Activated CD8-positive, alpha-beta memory T cell treated with anti-CD3 and anti-CD28 coated beads, Interleukin-2, amount 10 ng/mL, durations not matched to agents 7 days and 5 days (primary cell): ENCODE data around the gene ZBTB42. TPM values are rescaled to one million over a fixed set of nuclear protein-coding genes. Genes with fewer than 3 reads are reported as not detected.

Source experiments
- ATAC-seq: fragments of 150-1000 bp; cut with Tn5 transposase; one replicate; pipeline ENCODE4 v1.10.0; 2021; ENCODE audit warnings: moderate library complexity
- CTCF ChIA-PET: fragments of 350-600 bp; sonication (Branson Sonifier 250); formaldehyde crosslinking; loops from one replicate; lab custom pipeline; 2021; ENCODE audit warnings: antibody characterized with exemption; lab: Charles Lee
- DNase-seq: peaks from one replicate; pipeline ENCODE4 v3.0.0-alpha.2; 2020
- H3K27ac Mint-ChIP-seq: one replicate; pipeline ENCODE4 v1.8.0; 2021; ENCODE audit warnings: mild to moderate bottlenecking, mixed read lengths
- H3K27me3 Mint-ChIP-seq: one replicate; pipeline ENCODE4 v1.8.0; 2021; ENCODE audit warnings: mixed read lengths
- H3K36me3 Mint-ChIP-seq: one replicate; pipeline ENCODE4 v1.8.0; 2021; ENCODE audit warnings: mild to moderate bottlenecking, mixed read lengths
- H3K4me1 Mint-ChIP-seq: one replicate; pipeline ENCODE4 v1.8.0; 2021; ENCODE audit warnings: mixed read lengths
- H3K4me3 Mint-ChIP-seq: one replicate; pipeline ENCODE4 v1.8.0; 2021; ENCODE audit warnings: mild to moderate bottlenecking, moderate library complexity, mixed read lengths
- H3K9me3 Mint-ChIP-seq: one replicate; pipeline ENCODE4 v1.8.0; 2022; ENCODE audit warnings: low read depth, mixed read lengths
- total RNA-seq, 2 experiments: library from RNA; stranded (reverse); gene quantifications; one replicate each; pipeline ENCODE4 v1.2.3, GENCODE V29; 2021

Gene ZBTB42
- total RNA-seq, 2 experiments from 2014 or later: 4.9 to 5.5 TPM

DNA sequence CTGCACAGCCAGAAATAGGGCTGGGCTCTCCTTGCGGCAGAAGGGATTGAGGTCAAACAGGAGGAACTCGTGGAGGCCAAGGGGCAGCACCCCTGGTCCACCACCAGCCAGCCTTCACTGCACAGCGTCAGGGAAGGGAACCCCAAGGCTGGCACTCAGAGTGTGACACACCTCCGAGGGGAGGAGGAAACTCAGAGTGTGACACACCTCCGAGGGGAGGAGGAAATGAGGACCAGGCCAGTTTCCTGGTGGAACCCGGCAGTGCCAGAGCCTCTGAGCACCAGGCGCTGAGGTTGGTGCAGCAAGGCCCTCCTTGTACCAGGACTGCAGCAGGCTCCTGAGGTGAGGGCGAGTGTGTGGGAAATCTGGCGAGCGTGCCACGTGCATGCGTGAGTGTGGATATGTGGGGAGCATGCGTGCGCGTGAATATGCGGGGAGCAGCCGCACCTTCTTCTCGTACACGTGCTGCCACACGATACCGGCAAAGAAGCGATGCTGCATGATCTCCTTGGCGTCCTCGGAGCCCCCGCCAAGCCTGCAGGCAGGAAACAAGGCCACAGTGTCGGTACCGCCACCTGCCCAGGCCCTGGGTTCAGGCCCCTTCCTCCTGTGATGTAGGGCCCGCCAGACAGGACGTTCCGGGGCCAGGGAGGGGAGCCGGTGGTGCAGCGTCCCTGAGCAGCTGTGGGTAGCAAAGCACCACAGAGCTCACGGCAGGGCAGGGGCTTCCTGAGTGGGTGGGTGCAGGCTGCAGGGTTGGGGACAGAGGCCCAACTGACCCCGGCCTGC, 28.8 kb upstream of the ZBTB42 start:
- no peak for DNase-seq
- no peak overlapping the region for H3K27ac Mint-ChIP-seq
- H3K4me1 Mint-ChIP-seq: peaks cover 5% of the 10 kb centered on the region
- peaks cover 46% of the 10 kb centered on the region for H3K36me3 Mint-ChIP-seq
- H3K4me3 Mint-ChIP-seq: no peak overlapping the region
- CTCF ChIA-PET: interaction anchor here (6.3 kb wide), 1 partner anchor 55 kb away, joined by 124 read pairs; no protein-coding TSS in a partner anchor
- H3K9me3 Mint-ChIP-seq: no peaks in the 10 kb centered on the region
- H3K27me3 Mint-ChIP-seq: no peaks in the 10 kb centered on the region
- no peak for ATAC-seq

DNA sequence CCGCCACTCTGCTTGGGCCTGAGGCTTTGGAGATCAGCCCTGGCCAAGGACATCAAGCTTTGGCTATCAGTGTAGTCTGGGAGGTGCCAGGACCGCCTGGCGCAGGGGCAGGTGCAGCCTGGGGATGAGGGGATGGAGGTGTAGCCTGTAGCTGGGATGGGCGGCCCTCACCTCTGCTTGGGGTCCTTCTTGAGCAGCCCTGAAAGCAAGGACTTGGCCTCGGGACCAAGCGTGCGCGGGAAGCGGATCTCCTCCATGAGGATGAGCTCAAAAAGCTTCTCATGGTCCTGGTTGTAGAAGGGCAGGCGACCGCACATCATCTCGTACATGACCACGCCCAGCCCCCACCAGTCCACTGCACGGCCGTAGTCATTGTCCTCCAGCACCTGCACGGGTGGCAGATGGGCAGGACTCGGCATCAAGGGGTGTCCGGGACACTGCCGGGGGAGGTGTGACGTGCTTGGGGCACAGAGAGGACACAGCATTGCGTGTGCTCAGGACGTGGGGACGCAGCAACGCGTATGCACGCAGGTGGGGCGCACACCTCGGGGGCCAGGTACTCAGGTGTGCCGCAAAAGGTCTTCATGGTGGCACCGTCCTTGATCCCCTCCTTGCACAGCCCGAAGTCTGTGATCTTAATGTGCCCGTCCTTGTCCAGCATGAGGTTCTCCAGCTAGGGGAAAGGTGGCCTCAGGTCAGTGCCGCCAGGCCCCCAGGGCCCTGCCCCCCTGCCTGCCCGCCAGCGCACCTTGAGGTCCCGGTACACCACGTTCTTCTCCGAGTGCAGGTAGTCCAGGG, 28.0 kb upstream of the ZBTB42 start:
- CTCF ChIA-PET: no interaction called here
- Mint-ChIP-seq H3K9me3 (no peaks in the 10 kb centered on the region), H3K27ac (no peak overlapping the region), H3K27me3 (no peaks in the 10 kb centered on the region), H3K4me3 (no peak overlapping the region), H3K36me3 (peaks cover 49% of the 10 kb centered on the region), H3K4me1 (peaks cover 5% of the 10 kb centered on the region)
- ATAC-seq (no peak), DNase-seq (no peak)

DNA sequence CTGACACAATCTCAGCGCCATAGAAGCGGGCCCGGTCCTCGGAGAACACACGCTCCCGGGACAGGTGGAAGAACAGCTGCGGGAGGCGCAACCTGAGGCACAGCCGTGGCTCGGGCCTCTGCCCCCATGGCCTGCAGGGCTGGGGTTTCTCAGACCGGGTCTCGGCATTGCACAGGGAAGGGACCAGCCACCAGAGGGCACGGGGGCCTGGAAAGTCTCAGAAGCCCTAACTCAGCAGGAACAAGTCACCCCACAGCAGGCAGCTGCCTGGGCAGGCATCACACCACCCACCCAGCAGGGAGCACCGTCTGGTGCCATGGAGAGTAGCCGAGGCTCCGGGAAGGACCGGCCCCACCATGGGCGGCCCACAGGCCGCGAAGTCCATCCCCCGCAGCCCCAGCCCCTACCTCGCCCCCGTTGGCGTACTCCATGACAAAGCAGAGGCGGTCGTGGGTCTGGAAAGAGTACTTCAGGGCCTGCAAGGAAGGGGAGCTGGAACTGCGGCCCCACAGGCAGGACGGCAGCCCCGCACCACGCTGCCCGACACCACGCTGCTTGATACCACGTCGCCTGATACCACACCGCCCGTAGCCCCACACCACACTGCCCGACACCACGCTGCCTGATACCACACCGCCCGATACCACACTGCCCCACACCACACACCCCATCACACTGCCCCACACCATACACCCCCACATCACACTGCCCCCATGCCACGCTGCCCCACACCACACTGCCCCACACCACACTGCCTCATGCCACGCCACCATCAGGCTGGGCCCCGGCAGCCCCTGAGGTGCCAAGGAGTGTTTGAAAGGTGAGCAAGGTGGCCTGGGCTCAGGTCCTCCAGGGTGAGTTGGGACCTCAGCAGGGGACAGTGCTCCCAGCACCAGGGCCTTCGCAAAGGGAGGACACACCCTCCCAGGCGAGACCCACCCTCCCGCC, 27.1 kb upstream of the ZBTB42 start:
- DNase-seq: no peak
- no peak overlapping the region for H3K4me3 Mint-ChIP-seq
- ATAC-seq: no peak
- peaks cover 49% of the 10 kb centered on the region for H3K36me3 Mint-ChIP-seq
- no peaks in the 10 kb centered on the region for H3K9me3 Mint-ChIP-seq
- H3K27ac Mint-ChIP-seq: no peak overlapping the region
- CTCF ChIA-PET: no interaction called here
- peaks cover 1% of the 10 kb centered on the region for H3K4me1 Mint-ChIP-seq
- H3K27me3 Mint-ChIP-seq: no peaks in the 10 kb centered on the region

DNA sequence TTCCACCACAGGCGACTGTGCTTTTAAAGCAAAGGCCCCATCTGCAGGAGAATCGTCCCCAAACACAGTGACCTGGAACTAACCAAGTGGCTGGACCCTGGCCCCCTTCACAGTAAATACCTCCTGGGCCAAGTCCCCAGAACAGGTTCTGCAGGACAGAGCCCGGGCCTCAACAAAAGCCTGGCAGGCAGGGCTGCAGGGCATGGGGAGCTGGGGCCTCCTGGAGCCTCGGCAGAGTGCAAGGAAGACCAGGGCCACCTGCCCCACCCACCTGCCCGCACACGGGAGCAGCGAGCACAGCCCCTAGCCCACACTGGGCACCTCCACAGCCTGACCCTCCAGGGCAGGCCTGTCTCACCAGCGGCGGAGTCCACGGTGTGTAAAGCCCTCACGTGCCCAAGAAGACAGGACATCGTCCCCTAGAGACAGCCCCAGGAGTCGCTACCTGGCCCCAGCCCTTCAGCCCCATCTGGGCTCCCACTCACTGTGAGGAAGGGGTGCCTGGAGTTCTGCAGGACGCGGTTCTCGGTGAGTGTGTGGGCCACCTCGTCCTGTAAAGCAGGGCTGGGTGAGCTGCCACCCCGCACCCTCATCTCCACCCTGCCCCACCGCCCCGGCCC, 26.3 kb upstream of the ZBTB42 start:
- Mint-ChIP-seq H3K27me3 (no peaks in the 10 kb centered on the region), H3K4me3 (no peak overlapping the region), H3K9me3 (no peaks in the 10 kb centered on the region), H3K27ac (no peak overlapping the region), H3K36me3 (peaks cover 49% of the 10 kb centered on the region), H3K4me1 (no peaks in the 10 kb centered on the region)
- DNase-seq (no peak), ATAC-seq (no peak)
- CTCF ChIA-PET: interaction anchor here (0.7 kb wide), 1 partner anchor 52 kb away, joined by 4 read pairs; no protein-coding TSS in a partner anchor

DNA sequence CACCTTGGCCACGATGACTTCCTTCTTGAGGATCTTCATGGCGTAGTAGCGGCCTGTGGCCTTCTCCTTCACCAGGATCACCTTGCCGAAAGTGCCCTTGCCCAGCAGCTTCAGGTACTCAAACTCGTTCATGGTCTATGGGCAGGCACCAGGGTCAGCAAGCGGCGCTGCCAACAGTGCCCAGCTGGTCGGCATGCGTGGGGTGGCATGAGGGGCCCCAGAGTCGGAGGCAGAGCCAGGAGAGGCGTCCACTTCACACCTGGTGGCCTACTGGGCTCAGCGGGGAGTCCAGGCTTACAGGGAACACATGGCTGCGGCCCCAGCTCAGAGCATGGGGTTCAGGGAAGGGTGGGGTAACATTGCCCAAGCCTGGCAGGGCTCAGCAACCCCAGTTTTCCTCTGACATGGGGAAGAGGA, 25.8 kb upstream of the ZBTB42 start:
- Mint-ChIP-seq H3K9me3 (no peaks in the 10 kb centered on the region), H3K27me3 (no peaks in the 10 kb centered on the region), H3K36me3 (peaks cover 46% of the 10 kb centered on the region), H3K4me1 (no peaks in the 10 kb centered on the region), H3K27ac (no peak overlapping the region), H3K4me3 (no peak overlapping the region)
- ATAC-seq: no peak
- DNase-seq: no peak
- CTCF ChIA-PET: interaction anchor here (0.7 to 1.1 kb wide), 2 partner anchors 51 kb away, joined by 4 to 5 read pairs; no protein-coding TSS in a partner anchor

DNA sequence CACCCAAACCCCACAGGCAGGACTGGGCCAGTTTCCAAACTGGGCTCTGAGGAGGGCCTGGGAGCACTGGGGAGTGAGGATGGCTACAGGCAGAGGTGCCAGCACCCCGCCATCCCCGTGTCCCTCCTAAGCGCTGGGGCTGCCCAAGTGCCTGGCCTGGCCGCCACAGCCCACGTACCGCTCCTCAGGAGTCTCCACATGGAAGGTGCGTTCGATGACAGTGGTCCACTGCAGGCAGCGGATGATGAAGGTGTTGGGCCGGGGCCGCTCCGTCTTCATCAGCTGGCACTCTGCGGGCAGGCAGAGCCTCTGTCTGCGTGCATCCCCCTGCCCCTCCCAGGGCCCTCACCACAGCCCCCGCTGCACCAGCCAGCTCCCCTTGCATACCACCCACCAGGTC, 24.4 kb upstream of the ZBTB42 start:
- CTCF ChIA-PET: interaction anchor here (1.0 kb wide), 1 partner anchor 8 kb away, joined by 4 read pairs; no protein-coding TSS in a partner anchor
- no peaks in the 10 kb centered on the region for H3K4me1 Mint-ChIP-seq

DNA sequence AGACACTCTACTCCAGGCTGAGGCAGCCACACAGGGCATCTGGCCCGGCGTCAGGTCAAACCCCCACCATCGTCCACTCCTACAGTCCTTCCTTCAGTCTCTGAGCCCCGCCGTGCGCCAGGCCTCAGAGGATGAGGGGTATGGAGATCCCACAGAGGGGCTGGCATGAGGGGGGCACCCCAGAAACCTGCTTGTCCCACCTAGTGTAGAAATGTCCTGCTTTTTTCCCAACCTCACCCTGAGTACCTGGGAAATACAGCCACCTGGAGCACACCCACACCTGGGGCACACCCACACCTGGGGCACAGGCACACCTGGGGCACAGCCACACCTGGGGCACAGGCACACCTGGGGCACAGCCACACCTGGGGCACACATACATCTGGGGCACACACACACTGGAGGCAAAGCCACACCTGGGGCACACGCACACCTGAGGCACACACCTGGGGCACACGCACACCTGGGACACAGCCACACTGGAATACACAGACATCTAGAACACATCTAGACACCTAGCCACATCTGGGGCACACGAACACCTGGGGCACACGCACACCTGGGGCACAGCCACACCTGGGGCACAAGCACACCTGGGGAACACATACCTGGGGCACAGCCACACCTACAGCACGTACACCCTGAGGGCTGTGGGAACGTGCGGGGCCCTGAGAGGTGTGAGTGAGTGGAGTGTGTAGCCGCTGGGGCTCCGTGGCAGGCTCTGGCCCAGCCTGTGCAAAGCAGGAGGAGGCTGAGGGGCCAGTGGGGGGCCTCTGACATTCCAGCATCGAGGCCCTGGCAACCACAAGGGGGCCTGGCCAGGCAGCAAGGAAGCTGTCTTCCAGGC, 23.7 kb upstream of the ZBTB42 start:
- Mint-ChIP-seq H3K4me1 (no peaks in the 10 kb centered on the region), H3K36me3 (peaks cover 27% of the 10 kb centered on the region), H3K27me3 (no peaks in the 10 kb centered on the region), H3K9me3 (no peaks in the 10 kb centered on the region), H3K27ac (no peak overlapping the region), H3K4me3 (no peak overlapping the region)
- ATAC-seq (no peak), DNase-seq (no peak)
- CTCF ChIA-PET: interaction anchor here (0.7 to 1.0 kb wide), 2 partner anchors 9 kb away, joined by 3 to 4 read pairs; no protein-coding TSS in a partner anchor

More for the DNA sequence above, 24.4 kb upstream of the ZBTB42 start:
- no peaks in the 10 kb centered on the region for H3K27me3 Mint-ChIP-seq
- no peak overlapping the region for H3K27ac Mint-ChIP-seq
- H3K36me3 Mint-ChIP-seq: peaks cover 34% of the 10 kb centered on the region
- H3K4me3 Mint-ChIP-seq: no peak overlapping the region
- H3K9me3 Mint-ChIP-seq: no peaks in the 10 kb centered on the region
- DNase-seq (no peak), ATAC-seq (no peak)

DNA sequence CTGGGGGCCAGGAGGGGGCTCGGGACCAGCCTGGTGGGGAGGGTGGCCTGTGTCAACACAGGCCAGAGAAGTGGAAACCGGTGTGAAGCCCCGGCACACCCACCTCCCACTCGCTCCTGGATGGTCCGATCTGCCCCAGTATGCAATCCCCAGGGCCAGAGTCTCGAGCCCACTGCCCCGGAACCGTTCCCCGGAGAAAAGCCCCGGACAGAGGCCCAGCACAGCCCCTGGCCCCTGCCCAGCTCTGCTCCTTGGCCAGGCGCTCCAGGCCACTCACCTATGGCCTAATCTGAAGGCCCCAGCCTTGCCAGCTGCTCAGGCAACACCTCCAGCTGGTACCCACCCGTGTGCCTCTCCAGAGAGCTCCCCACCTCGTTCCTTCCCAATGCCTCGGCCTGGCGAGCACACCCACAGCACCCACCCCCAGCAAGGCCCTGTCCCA, 23.1 kb upstream of the ZBTB42 start:
- H3K9me3 Mint-ChIP-seq: no peaks in the 10 kb centered on the region
- ATAC-seq: no peak
- DNase-seq: no peak
- no peaks in the 10 kb centered on the region for H3K4me1 Mint-ChIP-seq
- no peak overlapping the region for H3K4me3 Mint-ChIP-seq
- no peaks in the 10 kb centered on the region for H3K27me3 Mint-ChIP-seq
- no peak overlapping the region for H3K27ac Mint-ChIP-seq
- H3K36me3 Mint-ChIP-seq: peaks cover 21% of the 10 kb centered on the region
- CTCF ChIA-PET: interaction anchor here (0.7 kb wide), 1 partner anchor 8 kb away, joined by 3 read pairs; no protein-coding TSS in a partner anchor

DNA sequence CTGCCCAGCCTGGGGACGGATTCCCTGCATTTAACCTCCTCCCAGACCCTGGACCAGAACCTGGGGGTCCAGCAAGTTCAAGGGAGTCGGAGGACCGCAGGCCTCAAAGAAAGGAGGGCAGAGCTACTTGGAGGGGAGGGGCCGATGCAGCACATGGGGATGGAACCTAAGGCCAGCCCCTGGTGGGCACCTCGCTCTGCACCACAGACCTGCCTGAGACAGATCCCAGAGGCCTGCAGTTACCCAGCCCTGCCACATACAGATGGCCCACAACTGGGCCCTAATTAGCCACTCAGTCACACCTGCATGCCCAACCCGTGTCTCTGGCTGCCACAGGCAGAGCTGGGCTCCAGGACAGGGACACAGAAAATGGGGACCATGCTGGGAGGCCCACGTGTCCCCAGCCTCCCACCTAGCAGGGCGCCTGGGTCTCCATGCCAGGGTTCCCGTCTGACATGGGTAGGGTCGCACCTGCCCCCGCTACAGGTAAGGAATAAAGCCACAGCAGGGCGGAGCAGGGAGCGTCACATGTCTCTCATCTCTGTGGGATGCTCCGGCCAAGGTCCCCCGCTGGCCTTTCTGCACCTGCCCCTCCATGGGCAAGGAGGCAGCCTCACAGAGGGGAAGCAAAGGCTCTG, 22.1 kb upstream of the ZBTB42 start:
- DNase-seq: no peak
- Mint-ChIP-seq H3K36me3 (peaks cover 15% of the 10 kb centered on the region), H3K9me3 (no peaks in the 10 kb centered on the region), H3K27ac (no peak overlapping the region), H3K4me3 (no peak overlapping the region), H3K27me3 (no peaks in the 10 kb centered on the region), H3K4me1 (no peaks in the 10 kb centered on the region)
- ATAC-seq: no peak
- CTCF ChIA-PET: interaction anchor here (1.2 kb wide), 1 partner anchor 12 kb away, joined by 3 read pairs; no protein-coding TSS in a partner anchor

DNA sequence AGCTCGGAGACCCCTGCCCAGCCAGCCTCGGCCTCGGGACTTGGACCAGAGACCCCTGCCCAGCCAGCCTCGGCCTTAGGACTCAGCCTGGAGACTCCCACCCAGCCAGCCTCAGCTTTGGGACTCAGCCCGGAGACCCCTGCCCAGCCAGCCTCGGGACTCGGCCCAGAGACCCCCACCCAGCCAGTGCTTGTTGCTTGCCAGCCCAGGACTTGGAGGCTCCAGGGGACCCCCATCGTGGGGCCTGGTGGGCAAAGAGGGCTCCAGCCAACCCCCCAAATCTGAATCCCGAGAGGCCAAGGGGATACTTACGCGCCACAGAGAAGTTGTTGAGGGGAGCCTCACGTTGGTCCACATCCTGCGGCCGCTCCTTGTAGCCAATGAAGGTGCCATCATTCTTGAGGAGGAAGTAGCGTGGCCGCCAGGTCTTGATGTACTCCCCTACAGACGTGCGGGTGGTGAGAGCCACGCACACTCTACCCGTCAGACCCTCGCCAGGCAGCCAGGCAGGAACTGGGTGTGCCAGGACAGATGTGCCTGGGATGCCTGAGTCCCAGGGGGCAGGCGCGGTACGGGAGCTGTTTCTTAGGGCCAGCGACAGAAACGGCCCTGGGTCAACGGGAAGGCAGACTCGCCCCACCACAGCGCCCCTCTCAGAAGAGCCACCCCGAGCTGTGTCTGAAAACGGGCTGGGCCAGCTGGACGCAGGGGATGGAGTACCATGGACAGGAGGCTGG, 21.0 kb upstream of the ZBTB42 start:
- H3K9me3 Mint-ChIP-seq: no peaks in the 10 kb centered on the region
- CTCF ChIA-PET: interaction anchor here (1.2 kb wide), 1 partner anchor 13 kb away, joined by 3 read pairs; no protein-coding TSS in a partner anchor
- no peaks in the 10 kb centered on the region for H3K4me1 Mint-ChIP-seq

More for the DNA sequence above, 21.0 kb upstream of the ZBTB42 start:
- Mint-ChIP-seq H3K36me3 (peaks cover 13% of the 10 kb centered on the region), H3K27ac (no peak overlapping the region), H3K27me3 (no peaks in the 10 kb centered on the region), H3K4me3 (no peak overlapping the region)
- DNase-seq: no peak
- no peak for ATAC-seq
